H1 (cell line): ENCODE measurements around the gene TMEM135. TPM values are rescaled to one million over a fixed set of nuclear protein-coding genes. Genes with fewer than 3 reads are reported as not detected.

Source experiments
- CTCF ChIA-PET: fragments of 300-600 bp; sonication (Branson Sonifier 250); formaldehyde crosslinking; loops from one replicate; lab custom pipeline; 2021; ENCODE audit not compliant: partially characterized antibody; lab: Charles Lee
- POLR2A ChIA-PET: fragments of 300-600 bp; sonication (Branson Sonifier 250); formaldehyde crosslinking; loops from one replicate; lab custom pipeline; 2021; ENCODE audit warnings: inconsistent platforms; ENCODE audit not compliant: partially characterized antibody; lab: Charles Lee
- DNase-seq, 2 experiments: peaks; one replicate each; pipeline versions ENCODE4 v3.0.0 to v3.0.0-alpha.2; 2010 to 2022; ENCODE audit warnings: low spot score in 2 of 2, low read depth in 1 of 2, mixed read lengths in 1 of 2
- FAIRE-seq: peaks from 2 replicates; lab custom pipeline; 2011; peaks lifted over from hg19 to GRCh38; lab: Jason Lieb, UNC
- H2AFZ ChIP-seq: 2 replicates; pipeline ENCODE4 v1.8.1; 2012; ENCODE audit warnings: low read length, inconsistent platforms
- H2AK5ac ChIP-seq: 2 replicates; pipeline ENCODE4 v1.6.1; 2013; ENCODE audit warnings: low read depth, low read length
- H2BK120ac ChIP-seq: replicated peaks from 2 replicates; pipeline ENCODE3; 2013; ENCODE audit warnings: low read depth, low read length, inconsistent platforms
- H2BK12ac ChIP-seq: 2 replicates; pipeline ENCODE4 v1.6.1; 2013; ENCODE audit warnings: low read depth, low read length
- H2BK15ac ChIP-seq: 2 replicates; pipeline ENCODE4 v1.6.1; 2013; ENCODE audit warnings: low read length
- H2BK20ac ChIP-seq: 2 replicates; pipeline ENCODE4 v1.6.1; 2013; ENCODE audit warnings: low read length
- H2BK5ac ChIP-seq: 2 replicates; pipeline ENCODE4 v1.6.1; 2013; ENCODE audit warnings: low read depth, low read length
- H3K14ac ChIP-seq: 2 replicates; pipeline ENCODE4 v1.6.1; 2013; ENCODE audit warnings: inconsistent platforms; ENCODE audit not compliant: insufficient read length
- H3K18ac ChIP-seq: 2 replicates; pipeline ENCODE4 v1.6.1; 2013; ENCODE audit warnings: low read length; ENCODE audit errors: extremely low read depth
- H3K23ac ChIP-seq: 2 replicates; pipeline ENCODE4 v1.6.1; 2013; ENCODE audit warnings: inconsistent platforms; ENCODE audit not compliant: insufficient read length
- H3K23me2 ChIP-seq: 2 replicates; pipeline ENCODE4 v1.6.1; 2013; ENCODE audit warnings: low read depth, low read length
- H3K27ac ChIP-seq: 2 replicates; pipeline ENCODE4 v1.6.1; 2011; ENCODE audit warnings: low read depth, low read length, inconsistent platforms
- H3K27me3 ChIP-seq, 4 experiments: replicated peaks in 1 of 4; 1 replicate in 1 of 4; 2 replicates in 3 of 4; pipeline versions ENCODE4 v1.6.1 to v1.8.1; 2011 to 2013; ENCODE audit warnings: low read length in 3 of 4, mild to moderate bottlenecking in 3 of 4, inconsistent platforms in 2 of 4, mixed read lengths in 2 of 4, moderate library complexity in 1 of 4; ENCODE audit not compliant: control insufficient read depth in 3 of 4, insufficient read depth in 3 of 4; ENCODE audit errors: extremely low read depth in 1 of 4
- H3K36me3 ChIP-seq, 4 experiments: 2 replicates each; pipeline versions ENCODE4 v1.6.1 to v1.8.1; 2011 to 2013; ENCODE audit warnings: mild to moderate bottlenecking in 4 of 4, low read length in 3 of 4, moderate library complexity in 2 of 4, control low read depth in 1 of 4, inconsistent platforms in 1 of 4; ENCODE audit not compliant: insufficient read depth in 4 of 4, control insufficient read depth in 2 of 4
- H3K4ac ChIP-seq: replicated peaks from 2 replicates; pipeline ENCODE3; 2013; ENCODE audit warnings: low read length, low read depth, mixed read lengths, inconsistent platforms; ENCODE audit not compliant: insufficient read length
- H3K4me1 ChIP-seq, 4 experiments: replicated peaks in 1 of 4; 1 replicate in 1 of 4; 2 replicates in 3 of 4; pipeline versions ENCODE4 v1.6.1 to v1.8.1; 2011 to 2013; ENCODE audit warnings: low read length in 3 of 4, inconsistent platforms in 2 of 4, mixed read lengths in 1 of 4; ENCODE audit not compliant: insufficient read depth in 4 of 4, control insufficient read depth in 3 of 4
- H3K4me2 ChIP-seq, 2 experiments: 2 replicates each; pipeline versions ENCODE4 v1.6.1 to v1.8.1; 2011 to 2013; ENCODE audit warnings: low read depth in 2 of 2, low read length in 2 of 2, control low read depth in 1 of 2, inconsistent platforms in 1 of 2, mild to moderate bottlenecking in 1 of 2; ENCODE audit not compliant: insufficient read depth in 1 of 2
- H3K4me3 ChIP-seq, 4 experiments: fragments of 200-600, 300-600 bp in 1 of 4; sonication (generic), shearing (Covaris generic), sonication (Bioruptor Twin) in 1 of 4; 2 replicates each; pipeline versions ENCODE4 v1.5.1 to v1.8.1; 2011 to 2016; ENCODE audit warnings: low read length in 4 of 4, low read depth in 3 of 4, control low read depth in 2 of 4, inconsistent platforms in 2 of 4, mild to moderate bottlenecking in 2 of 4, mixed read lengths in 1 of 4, moderate library complexity in 1 of 4; ENCODE audit not compliant: insufficient read depth in 2 of 4; ENCODE audit errors: extremely low read depth in 1 of 4
- H3K56ac ChIP-seq: replicated peaks from 2 replicates; pipeline ENCODE3; 2013; ENCODE audit warnings: low read depth, mild to moderate bottlenecking, mixed read lengths, low read length, inconsistent platforms; ENCODE audit not compliant: insufficient read length
- H3K79me1 ChIP-seq: 2 replicates; pipeline ENCODE4 v1.6.1; 2013; ENCODE audit warnings: low read depth, low read length, control low read depth
- H3K79me2 ChIP-seq, 2 experiments: 2 replicates each; pipeline versions ENCODE4 v1.6.1 to v1.8.1; 2012 to 2013; ENCODE audit warnings: low read length in 2 of 2, mild to moderate bottlenecking in 2 of 2, inconsistent platforms in 1 of 2; ENCODE audit not compliant: insufficient read depth in 2 of 2, control insufficient read depth in 1 of 2
- H3K9ac ChIP-seq, 4 experiments: replicated peaks in 1 of 4; 1 replicate in 1 of 4; 2 replicates in 3 of 4; pipeline versions ENCODE4 v1.6.1 to v1.8.1; 2011 to 2013; ENCODE audit warnings: low read depth in 3 of 4, low read length in 3 of 4, control low read depth in 2 of 4, mild to moderate bottlenecking in 2 of 4, moderate library complexity in 2 of 4, inconsistent platforms in 1 of 4; ENCODE audit errors: extremely low read depth in 1 of 4
- H3K9me3 ChIP-seq, 2 experiments: 2 replicates each; pipeline versions ENCODE4 v1.6.1 to v1.8.1; 2012 to 2013; ENCODE audit warnings: mild to moderate bottlenecking in 2 of 2, moderate library complexity in 2 of 2, control low read depth in 1 of 2, inconsistent platforms in 1 of 2, low read depth in 1 of 2, low read length in 1 of 2, mixed read lengths in 1 of 2; ENCODE audit not compliant: insufficient read depth in 2 of 2
- H4K20me1 ChIP-seq, 2 experiments: replicated peaks in 1 of 2; 2 replicates each; pipeline versions ENCODE3 to v1.8.1; 2011 to 2013; ENCODE audit warnings: inconsistent platforms in 2 of 2, low read length in 2 of 2, mild to moderate bottlenecking in 1 of 2; ENCODE audit not compliant: insufficient read depth in 2 of 2, control insufficient read depth in 1 of 2
- H4K5ac ChIP-seq: 2 replicates; pipeline ENCODE4 v1.6.1; 2013; ENCODE audit warnings: low read length, low read depth, mixed read lengths, inconsistent platforms; ENCODE audit not compliant: insufficient read length
- H4K8ac ChIP-seq: 2 replicates; pipeline ENCODE4 v1.8.0; 2013; ENCODE audit warnings: mild to moderate bottlenecking, moderate library complexity, low read length, inconsistent platforms; ENCODE audit not compliant: insufficient read depth; ENCODE audit errors: extremely low read depth
- H4K91ac ChIP-seq: replicated peaks from 2 replicates; pipeline ENCODE3; 2013; ENCODE audit warnings: low read length, mixed read lengths, inconsistent platforms; ENCODE audit not compliant: insufficient read length
- CEBPB ChIP-seq: IDR thresholded peaks from 2 replicates; pipeline ENCODE4 v1.6.1; 2012; ENCODE audit warnings: low read depth, low read length
- CREB1 ChIP-seq: IDR thresholded peaks from 2 replicates; pipeline ENCODE4 v1.6.1; 2012; ENCODE audit warnings: inconsistent platforms
- KDM1A ChIP-seq: fragments of 200-600, 300-600 bp; sonication (generic); IDR thresholded peaks from 2 replicates; pipeline ENCODE4 v1.7.1; 2016; ENCODE audit warnings: mild to moderate bottlenecking, low read length, borderline replicate concordance
- RAD21 ChIP-seq, 2 experiments: IDR thresholded peaks in 1 of 2; conservative IDR thresholded peaks in 1 of 2; 2 replicates each; pipeline ENCODE4 v1.6.1; 2011; ENCODE audit warnings: low read depth in 2 of 2, low read length in 2 of 2, improper control_type of control experiment in 1 of 2, inconsistent platforms in 1 of 2, mild to moderate bottlenecking in 1 of 2, moderate library complexity in 1 of 2
- SP4 ChIP-seq: IDR thresholded peaks from 2 replicates; pipeline ENCODE4 v1.6.1; 2012; ENCODE audit warnings: low read length, inconsistent platforms
- YY1 ChIP-seq: IDR thresholded peaks from 2 replicates; pipeline ENCODE4 v1.6.1; 2011; ENCODE audit warnings: low read depth, mild to moderate bottlenecking, low read length
- ZNF274 ChIP-seq: IDR thresholded peaks from 2 replicates; pipeline ENCODE4 v1.7.0; 2012; ENCODE audit warnings: low read length, borderline replicate concordance; ENCODE audit errors: extremely low read depth
- WGBS, 2 experiments: shearing (Covaris generic) in 1 of 2; methylation state at CpG; one replicate each; pipeline versions ENCODE4 v1.1.6 to v1.1.7; 2013 to 2015; ENCODE audit warnings: low lambda C conversion rate in 2 of 2, mixed read lengths in 2 of 2, inconsistent platforms in 1 of 2, low coverage in 1 of 2, missing lambda C conversion rate in 1 of 2; ENCODE audit not compliant: insufficient replicate concordance in 2 of 2, insufficient coverage in 1 of 2, insufficient read length in 1 of 2; ENCODE audit errors: extremely low coverage in 1 of 2, missing lambda C conversion rate in 1 of 2; 5-methylcytosine and 5-hydroxymethylcytosine counted together
- polyA plus RNA-seq, 7 experiments: library from polyadenylated mRNA; depleted of rRNA in 3 of 7; stranded (reverse) in 5 of 7; unstranded in 2 of 7; fragments of >200 nt in 5 of 7; fragments of 200-250 nt in 2 of 7; gene quantifications; 1 replicate in 5 of 7; 2 replicates in 1 of 7; 4 replicates in 1 of 7; pipeline versions ENCODE4 v1.2.1 to v1.2.3, GENCODE V29; 2011 to 2013; ENCODE audit warnings: missing spikeins in 2 of 7, mixed read lengths in 2 of 7
- total RNA-seq: library from RNA; stranded (reverse); fragmentation: NEBNext Ultra II Directional; extraction: Animal tissue kit (Norgen Biotek cat#: 25700); gene quantifications from 2 replicates; pipeline ENCODE4 v1.2.1, GENCODE V29; 2021
- TF ChIP-seq, protein P1 (sequence below): IDR thresholded peaks from 2 replicates; pipeline ENCODE4 v1.6.1; 2011; ENCODE audit warnings: low read length, improper control_type of control experiment

Gene TMEM135
- total and polyA plus RNA-seq, 2 of the 8 experiments (the other 6 are each of a cell fraction or from before 2014, with no cell fraction given), result 9.3 to 31.3 TPM

DNA sequence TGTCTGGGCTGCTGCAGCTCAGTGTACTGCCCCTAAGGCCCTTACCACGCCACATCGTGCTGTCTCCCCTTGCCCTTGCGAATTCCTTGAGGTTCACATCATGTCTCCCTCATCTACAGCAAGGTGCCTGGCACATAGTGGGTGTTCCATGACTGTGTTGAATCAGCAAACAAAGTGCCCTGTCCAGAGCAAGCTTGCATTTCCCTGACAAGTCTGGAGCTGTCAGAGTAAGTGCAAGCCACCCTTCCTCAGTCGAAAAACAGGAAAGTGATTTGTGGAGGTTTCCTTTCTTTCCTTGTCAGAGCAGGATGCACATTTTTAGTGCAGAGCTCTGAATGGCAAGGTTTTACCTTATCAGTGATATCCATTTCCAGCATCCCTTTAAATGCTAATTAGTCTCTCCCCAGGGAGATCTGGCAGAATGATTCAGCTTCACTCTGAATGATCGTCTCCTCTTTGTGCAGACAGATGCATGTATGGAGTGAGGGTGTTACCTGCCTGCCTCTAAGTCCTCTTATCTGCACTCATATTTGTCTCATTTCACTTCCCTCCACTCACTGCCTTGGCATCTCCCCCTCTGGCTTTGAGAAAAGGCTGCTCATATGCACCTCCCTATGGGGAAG is 331.2 kb downstream of the TMEM135 start:
- Histone ChIP-seq H3K14ac (no peak overlapping the region), H2BK5ac (0 out of 2 replicates have a peak overlapping the region, but pooled peaks have one; percentile 28), H3K79me2 (no peaks in the 10 kb centered on the region), H4K8ac (no peak overlapping the region), H4K5ac (no peak overlapping the region), H3K4me2 (peak overlapping the region; percentile 37 to 57), H3K27me3 (no peaks in the 10 kb centered on the region), H3K4me3 (no peak overlapping the region), H3K56ac (no peak overlapping the region), H3K23me2 (no peaks in the 10 kb centered on the region), H3K4ac (no peak overlapping the region), H2AK5ac (no peak overlapping the region), H3K4me1 (peaks cover 6 to 14% (median 9%) of the 10 kb centered on the region in 4 experiments; a peak in 5 of 7 replicates), H2BK120ac (no peak overlapping the region), H2BK15ac (no peak overlapping the region; the same call in 1 of the 2 replicates), H3K27ac (no peak overlapping the region), H2BK20ac (no peak overlapping the region), H3K36me3 (no peaks in the 10 kb centered on the region), H4K20me1 (no peaks in the 10 kb centered on the region), H2BK12ac (peak overlapping the region; percentile 89; the same call in 1 of the 2 replicates), H3K9me3 (no peaks in the 10 kb centered on the region), H3K23ac (no peak overlapping the region), H3K79me1 (no peaks in the 10 kb centered on the region), H4K91ac (peak overlapping the region; percentile 12), H3K18ac (peak overlapping the region; percentile 44; the same call in 1 of the 2 replicates), H2AFZ (peak overlapping the region; percentile 73; the same call in 1 of the 2 replicates), H3K9ac (no peak overlapping the region)
- TF ChIP-seq, protein P1, sequence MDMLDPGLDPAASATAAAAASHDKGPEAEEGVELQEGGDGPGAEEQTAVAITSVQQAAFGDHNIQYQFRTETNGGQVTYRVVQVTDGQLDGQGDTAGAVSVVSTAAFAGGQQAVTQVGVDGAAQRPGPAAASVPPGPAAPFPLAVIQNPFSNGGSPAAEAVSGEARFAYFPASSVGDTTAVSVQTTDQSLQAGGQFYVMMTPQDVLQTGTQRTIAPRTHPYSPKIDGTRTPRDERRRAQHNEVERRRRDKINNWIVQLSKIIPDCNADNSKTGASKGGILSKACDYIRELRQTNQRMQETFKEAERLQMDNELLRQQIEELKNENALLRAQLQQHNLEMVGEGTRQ, result no peak
- no peak for TF ChIP-seq CREB1
- no peak for TF ChIP-seq ZNF274
- no peak for TF ChIP-seq KDM1A
- TF ChIP-seq CEBPB, result no peak
- no peak for TF ChIP-seq YY1
- TF ChIP-seq RAD21 (IDR thresholded peaks at IDR 0.05 in 1 of 2, conservative IDR thresholded peaks at IDR 0.05 in 1 of 2; ENCODE audit: low read depth in 2 of 2, low read length in 2 of 2), result no peak
- TF ChIP-seq SP4, result no peak
- ChIA-PET CTCF (interaction anchor here (0.5 to 3.5 kb wide), 12 partner anchors 9 to 669 kb away, joined by 3 to 15 read pairs (median 3); no protein-coding TSS in a partner anchor), POLR2A (no interaction called here)
- no peak for FAIRE-seq
- DNase-seq, result peak in 1 of 2 experiments; percentile 13
- WGBS, 2 experiments, result 67% methylated on average over 5 of the region's 5 CpGs; no CpG with 5 or more reads in 1 of the 2 experiments
